HepG2 (cell line): ENCODE data around the gene PLEKHA3. TPM values are rescaled to one million over a fixed set of nuclear protein-coding genes. Genes with fewer than 3 reads are reported as not detected.

ENCODE experiments used
- ATAC-seq: fragments of 200-7000 bp; cut with Tn5 transposase; 3 replicates; pipeline ENCODE4 v1.9.1; 2020; ENCODE audit warnings: mild to moderate bottlenecking, moderate library complexity
- BruUV-seq: library from RNA; stranded (reverse); fragments of 400-500 nt; replicated peaks from 2 replicates; lab custom pipeline; 2021; lab: Mats Ljungman, UMichigan
- CTCF ChIA-PET: fragments of 300-600 bp; formaldehyde crosslinking; extraction: SDS; loops from one replicate; lab custom pipeline; 2021; ENCODE audit warnings: low total read pairs, inconsistent platforms, low intra/inter-chr PET ratio; lab: Yijun Ruan, JAX
- POLR2A ChIA-PET: fragments of 350-600 bp; sonication (Branson Sonifier 250); formaldehyde crosslinking; loops from one replicate; lab custom pipeline; 2020; ENCODE audit warnings: antibody characterized with exemption, inconsistent platforms; lab: Yijun Ruan, JAX
- DNase-seq: peaks from one replicate; pipeline ENCODE4 v3.0.0-alpha.2; 2015; ENCODE audit warnings: low spot score
- FAIRE-seq: peaks from 3 replicates; lab custom pipeline; 2011; peaks lifted over from hg19 to GRCh38; lab: Jason Lieb, UNC
- H2AFZ ChIP-seq: one replicate; pipeline ENCODE4 v1.6.1; 2011; ENCODE audit warnings: low read length, inconsistent platforms
- H3K27ac ChIP-seq: fragments of 300-600 bp; 3 replicates; pipeline ENCODE4 v1.8.0; 2011; ENCODE audit warnings: mixed run types, mild to moderate bottlenecking, mixed read lengths, low read length, inconsistent platforms; ENCODE audit not compliant: insufficient read depth; ENCODE audit errors: extremely low read length
- H3K27me3 ChIP-seq, 2 experiments: fragments of 200-600 bp in 1 of 2; 2 replicates in 1 of 2; 3 replicates in 1 of 2; pipeline versions ENCODE4 v1.6.0 to v1.8.0; 2011; ENCODE audit warnings: low read length in 2 of 2, mild to moderate bottlenecking in 2 of 2, moderate library complexity in 2 of 2, inconsistent platforms in 1 of 2; ENCODE audit not compliant: insufficient read depth in 2 of 2, control insufficient read depth in 1 of 2
- H3K36me3 ChIP-seq, 2 experiments: fragments of 200-600 bp in 1 of 2; replicated peaks in 1 of 2; 2 replicates in 1 of 2; 3 replicates in 1 of 2; pipeline versions ENCODE4 v1.5.1 to v1.8.0; 2011; ENCODE audit warnings: low read length in 2 of 2, inconsistent platforms in 1 of 2; ENCODE audit not compliant: insufficient read depth in 2 of 2, control insufficient read depth in 1 of 2
- H3K4me1 ChIP-seq: 2 replicates; pipeline ENCODE4 v1.5.1; 2012; ENCODE audit warnings: low read length, inconsistent platforms; ENCODE audit not compliant: insufficient read depth
- H3K4me2 ChIP-seq: 2 replicates; pipeline ENCODE4 v1.6.0; 2011; ENCODE audit warnings: low read depth, low read length, inconsistent platforms
- H3K4me3 ChIP-seq, 3 experiments: fragments of 200-600 bp in 1 of 3; sonication (generic), shearing (Covaris generic) in 1 of 3; replicated peaks in 1 of 3; 2 replicates each; pipeline ENCODE4 v1.5.1; 2011 to 2016; ENCODE audit warnings: low read length in 3 of 3, inconsistent platforms in 2 of 3, low read depth in 2 of 3, mild to moderate bottlenecking in 2 of 3, control low read depth in 1 of 3, mixed read lengths in 1 of 3; ENCODE audit not compliant: insufficient read depth in 1 of 3
- H3K79me2 ChIP-seq: one replicate; pipeline ENCODE4 v1.6.1; 2011; ENCODE audit warnings: low read length, inconsistent platforms; ENCODE audit not compliant: insufficient read depth
- H3K9ac ChIP-seq: 2 replicates; pipeline ENCODE4 v1.6.0; 2011; ENCODE audit warnings: mild to moderate bottlenecking, low read depth, low read length, inconsistent platforms; ENCODE audit not compliant: insufficient read depth
- H3K9me3 ChIP-seq: 2 replicates; pipeline ENCODE4 v1.5.1; 2012; ENCODE audit warnings: mild to moderate bottlenecking, low read length
- H4K20me1 ChIP-seq: 2 replicates; pipeline ENCODE4 v1.6.0; 2011; ENCODE audit warnings: inconsistent platforms, mild to moderate bottlenecking, low read length, moderate library complexity; ENCODE audit not compliant: insufficient read depth
- EED ChIP-seq: sonication (generic); formaldehyde crosslinking; IDR thresholded peaks from 2 replicates; pipeline ENCODE4 v1.5.0; 2020; ENCODE audit warnings: mild to moderate bottlenecking, missing genetic modification reagents
- MLLT10 ChIP-seq: sonication (generic); formaldehyde crosslinking; IDR thresholded peaks from 2 replicates; pipeline ENCODE4 v1.4.0; 2020; ENCODE audit warnings: missing genetic modification reagents
- ZNF501 ChIP-seq: sonication (generic); formaldehyde crosslinking; IDR thresholded peaks from 2 replicates; pipeline ENCODE4 v1.5.1; 2020; ENCODE audit warnings: mild to moderate bottlenecking, moderate library complexity, missing genetic modification reagents
- ZNF780A ChIP-seq: sonication (generic); formaldehyde crosslinking; IDR thresholded peaks from 2 replicates; pipeline ENCODE4 v1.8.0; 2022; ENCODE audit warnings: mild to moderate bottlenecking, missing genetic modification reagents, moderate library complexity
- WGBS: methylation state at CpG from one replicate; pipeline ENCODE4 v1.1.6; 2017; ENCODE audit warnings: low lambda C conversion rate; 5-methylcytosine and 5-hydroxymethylcytosine counted together
- in situ Hi-C: cut with HindIII; loops from 2 replicates; pipeline ENCODE4 v1.10.0; 2017; ENCODE audit warnings: low pct_unique_long_range_greater_than_20kb; ENCODE audit not compliant: extremely low pct_ligation_motif_present
- intact Hi-C: fragments of 100-400 bp; cut with micrococcal nuclease; formaldehyde crosslinking; loops from one replicate; pipeline ENCODE4 v1.10.0; 2022; ENCODE audit not compliant: unreplicated experiment
- polyA plus RNA-seq, 8 experiments: library from polyadenylated mRNA; depleted of rRNA in 3 of 8; stranded (reverse) in 7 of 8; unstranded in 1 of 8; fragments of >200 nt; fragmentation: Illumina TruSeq in 4 of 8; extraction: Trizol in 4 of 8; gene quantifications; 2 replicates each; pipeline versions ENCODE4 v1.2.1 to v1.2.3, GENCODE V29; 2011 to 2016; ENCODE audit warnings: low read depth in 4 of 8, missing spikeins in 1 of 8, mixed read lengths in 1 of 8; ENCODE audit not compliant: insufficient read depth in 1 of 8
- total RNA-seq, 5 experiments: library from RNA; depleted of rRNA; stranded (reverse); fragments of >200 nt; fragmentation: Illumina TruSeq; extraction: Trizol; gene quantifications; 2 replicates each; pipeline ENCODE4 v1.2.3, GENCODE V29; 2016; ENCODE audit warnings: low read depth in 1 of 5
- TF ChIP-seq, protein P1 (sequence below): IDR thresholded peaks from 2 replicates; pipeline ENCODE4 v1.6.1; 2016; ENCODE audit warnings: low read depth, missing genetic modification reagents, missing compliant biosample characterization

PLEKHA3 gene
- total and polyA plus RNA-seq, 2 of the 13 experiments (the other 11 are each of a cell fraction or from before 2014, with no cell fraction given) = 11.7 to 23.1 TPM

DNA sequence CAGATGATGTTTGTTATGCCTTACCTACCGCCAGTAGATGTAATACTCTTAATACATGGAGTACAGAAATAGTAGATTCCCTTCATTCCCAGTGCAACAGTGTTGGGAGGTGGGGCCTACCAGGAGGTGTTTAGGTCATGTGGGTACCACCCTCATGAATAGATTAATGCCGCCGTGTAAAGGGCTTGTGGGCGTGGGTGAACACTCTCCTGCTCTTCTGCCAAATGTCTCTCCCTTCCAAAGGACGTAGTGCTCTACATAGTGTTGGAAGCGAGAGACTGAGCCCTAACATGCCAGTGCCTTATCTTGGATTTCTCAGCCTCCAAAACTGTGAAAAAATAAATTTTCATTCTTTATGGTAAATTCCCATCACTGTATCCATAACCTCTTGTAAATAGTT lies 30.1 kb downstream of the PLEKHA3 start:
- Histone ChIP-seq H3K27me3 (no peaks in the 10 kb centered on the region), H3K9me3 (no peaks in the 10 kb centered on the region), H2AFZ (no peak overlapping the region), H3K27ac (no peak overlapping the region), H3K79me2 (no peaks in the 10 kb centered on the region), H4K20me1 (no peaks in the 10 kb centered on the region), H3K4me3 (no peak overlapping the region), H3K4me1 (peaks cover 9% of the 10 kb centered on the region), H3K36me3 (peaks cover 5 to 13% of the 10 kb centered on the region in 2 experiments; a peak in 4 of 5 replicates), H3K9ac (no peak overlapping the region), H3K4me2 (no peak overlapping the region)
- no TSS peak for BruUV-seq
- no peak for DNase-seq
- in situ Hi-C loops (no loop called here), intact Hi-C loops (no loop called here)
- WGBS = 93% methylated on average over 6 of the region's 6 CpGs
- no peak for ATAC-seq
- ChIA-PET POLR2A (no interaction called here), CTCF (no interaction called here)
- FAIRE-seq = no peak
- TF ChIP-seq ZNF780A (CRISPR knock-in tag) (no peak), EED (CRISPR knock-in tag) (no peak), MLLT10 (CRISPR knock-in tag) (no peak), ZNF501 (CRISPR knock-in tag) (no peak)
- TF ChIP-seq, protein P1, sequence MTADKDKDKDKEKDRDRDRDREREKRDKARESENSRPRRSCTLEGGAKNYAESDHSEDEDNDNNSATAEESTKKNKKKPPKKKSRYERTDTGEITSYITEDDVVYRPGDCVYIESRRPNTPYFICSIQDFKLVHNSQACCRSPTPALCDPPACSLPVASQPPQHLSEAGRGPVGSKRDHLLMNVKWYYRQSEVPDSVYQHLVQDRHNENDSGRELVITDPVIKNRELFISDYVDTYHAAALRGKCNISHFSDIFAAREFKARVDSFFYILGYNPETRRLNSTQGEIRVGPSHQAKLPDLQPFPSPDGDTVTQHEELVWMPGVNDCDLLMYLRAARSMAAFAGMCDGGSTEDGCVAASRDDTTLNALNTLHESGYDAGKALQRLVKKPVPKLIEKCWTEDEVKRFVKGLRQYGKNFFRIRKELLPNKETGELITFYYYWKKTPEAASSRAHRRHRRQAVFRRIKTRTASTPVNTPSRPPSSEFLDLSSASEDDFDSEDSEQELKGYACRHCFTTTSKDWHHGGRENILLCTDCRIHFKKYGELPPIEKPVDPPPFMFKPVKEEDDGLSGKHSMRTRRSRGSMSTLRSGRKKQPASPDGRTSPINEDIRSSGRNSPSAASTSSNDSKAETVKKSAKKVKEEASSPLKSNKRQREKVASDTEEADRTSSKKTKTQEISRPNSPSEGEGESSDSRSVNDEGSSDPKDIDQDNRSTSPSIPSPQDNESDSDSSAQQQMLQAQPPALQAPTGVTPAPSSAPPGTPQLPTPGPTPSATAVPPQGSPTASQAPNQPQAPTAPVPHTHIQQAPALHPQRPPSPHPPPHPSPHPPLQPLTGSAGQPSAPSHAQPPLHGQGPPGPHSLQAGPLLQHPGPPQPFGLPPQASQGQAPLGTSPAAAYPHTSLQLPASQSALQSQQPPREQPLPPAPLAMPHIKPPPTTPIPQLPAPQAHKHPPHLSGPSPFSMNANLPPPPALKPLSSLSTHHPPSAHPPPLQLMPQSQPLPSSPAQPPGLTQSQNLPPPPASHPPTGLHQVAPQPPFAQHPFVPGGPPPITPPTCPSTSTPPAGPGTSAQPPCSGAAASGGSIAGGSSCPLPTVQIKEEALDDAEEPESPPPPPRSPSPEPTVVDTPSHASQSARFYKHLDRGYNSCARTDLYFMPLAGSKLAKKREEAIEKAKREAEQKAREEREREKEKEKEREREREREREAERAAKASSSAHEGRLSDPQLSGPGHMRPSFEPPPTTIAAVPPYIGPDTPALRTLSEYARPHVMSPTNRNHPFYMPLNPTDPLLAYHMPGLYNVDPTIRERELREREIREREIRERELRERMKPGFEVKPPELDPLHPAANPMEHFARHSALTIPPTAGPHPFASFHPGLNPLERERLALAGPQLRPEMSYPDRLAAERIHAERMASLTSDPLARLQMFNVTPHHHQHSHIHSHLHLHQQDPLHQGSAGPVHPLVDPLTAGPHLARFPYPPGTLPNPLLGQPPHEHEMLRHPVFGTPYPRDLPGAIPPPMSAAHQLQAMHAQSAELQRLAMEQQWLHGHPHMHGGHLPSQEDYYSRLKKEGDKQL (CRISPR knock-in tag) = no peak
